BJ (cell line): ENCODE measurements around the gene HERC2. TPM values are rescaled to one million over a fixed set of nuclear protein-coding genes. Genes with fewer than 3 reads are reported as not detected.

ENCODE experiments used
- CTCF ChIA-PET: fragments of 350-600 bp; formaldehyde crosslinking; extraction: SDS; loops from one replicate; lab custom pipeline; 2021; ENCODE audit warnings: antibody characterized with exemption, inconsistent platforms; lab: Yijun Ruan, JAX
- POLR2A ChIA-PET: fragments of 300-600 bp; sonication (Branson Sonifier 250); formaldehyde crosslinking; extraction: SDS; loops from one replicate; lab custom pipeline; 2021; ENCODE audit warnings: antibody characterized with exemption; lab: Charles Lee
- DNase-seq: peaks from one replicate; pipeline ENCODE4 v3.0.0-alpha.2; 2011; ENCODE audit warnings: low read depth
- H3K27me3 ChIP-seq: 2 replicates; pipeline ENCODE4 v1.6.0; 2011; ENCODE audit warnings: low read length; ENCODE audit not compliant: control insufficient read depth, insufficient read depth
- H3K36me3 ChIP-seq: 2 replicates; pipeline ENCODE4 v1.5.1; 2011; ENCODE audit warnings: low read length; ENCODE audit not compliant: control insufficient read depth, insufficient read depth
- H3K4me3 ChIP-seq: 2 replicates; pipeline ENCODE4 v1.5.1; 2011; ENCODE audit warnings: low read depth, mild to moderate bottlenecking, control low read depth, low read length
- polyA plus RNA-seq: library from polyadenylated mRNA; depleted of rRNA; stranded (reverse); fragments of >200 nt; gene quantifications from 2 replicates; pipeline ENCODE4 v1.2.3, GENCODE V29; 2011
- TF ChIP-seq, protein P1 (sequence below): IDR thresholded peaks from 2 replicates; pipeline ENCODE4 v1.5.1; 2011; ENCODE audit warnings: low read depth, mild to moderate bottlenecking, control low read depth, inconsistent platforms, low read length, moderate library complexity; ENCODE audit not compliant: insufficient read depth

Gene HERC2
- polyA plus RNA-seq, 1 experiment = 13.1 TPM

GRCh38 chr15:28107111-28107903 is 214.7 kb downstream of the HERC2 start:
- Histone ChIP-seq H3K4me3 (peak overlapping the region; percentile 43), H3K27me3 (no peaks in the 10 kb centered on the region), H3K36me3 (peaks cover 3% of the 10 kb centered on the region)
- CTCF ChIA-PET = interaction anchor here (1.1 to 1.9 kb wide), 3 partner anchors 16 to 18 kb away, joined by 3 to 5 read pairs (median 4); no protein-coding TSS in a partner anchor
- TF ChIP-seq, protein P1, sequence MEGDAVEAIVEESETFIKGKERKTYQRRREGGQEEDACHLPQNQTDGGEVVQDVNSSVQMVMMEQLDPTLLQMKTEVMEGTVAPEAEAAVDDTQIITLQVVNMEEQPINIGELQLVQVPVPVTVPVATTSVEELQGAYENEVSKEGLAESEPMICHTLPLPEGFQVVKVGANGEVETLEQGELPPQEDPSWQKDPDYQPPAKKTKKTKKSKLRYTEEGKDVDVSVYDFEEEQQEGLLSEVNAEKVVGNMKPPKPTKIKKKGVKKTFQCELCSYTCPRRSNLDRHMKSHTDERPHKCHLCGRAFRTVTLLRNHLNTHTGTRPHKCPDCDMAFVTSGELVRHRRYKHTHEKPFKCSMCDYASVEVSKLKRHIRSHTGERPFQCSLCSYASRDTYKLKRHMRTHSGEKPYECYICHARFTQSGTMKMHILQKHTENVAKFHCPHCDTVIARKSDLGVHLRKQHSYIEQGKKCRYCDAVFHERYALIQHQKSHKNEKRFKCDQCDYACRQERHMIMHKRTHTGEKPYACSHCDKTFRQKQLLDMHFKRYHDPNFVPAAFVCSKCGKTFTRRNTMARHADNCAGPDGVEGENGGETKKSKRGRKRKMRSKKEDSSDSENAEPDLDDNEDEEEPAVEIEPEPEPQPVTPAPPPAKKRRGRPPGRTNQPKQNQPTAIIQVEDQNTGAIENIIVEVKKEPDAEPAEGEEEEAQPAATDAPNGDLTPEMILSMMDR = no peak
- POLR2A ChIA-PET = no interaction called here
- no peak for DNase-seq

GRCh38 chr15:28106294-28107110 is 215.5 kb downstream of the HERC2 start:
- CTCF ChIA-PET = interaction anchor here (1.9 kb wide), 1 partner anchor 15 kb away, joined by 5 read pairs; no protein-coding TSS in a partner anchor
- POLR2A ChIA-PET = no interaction called here

DNA sequence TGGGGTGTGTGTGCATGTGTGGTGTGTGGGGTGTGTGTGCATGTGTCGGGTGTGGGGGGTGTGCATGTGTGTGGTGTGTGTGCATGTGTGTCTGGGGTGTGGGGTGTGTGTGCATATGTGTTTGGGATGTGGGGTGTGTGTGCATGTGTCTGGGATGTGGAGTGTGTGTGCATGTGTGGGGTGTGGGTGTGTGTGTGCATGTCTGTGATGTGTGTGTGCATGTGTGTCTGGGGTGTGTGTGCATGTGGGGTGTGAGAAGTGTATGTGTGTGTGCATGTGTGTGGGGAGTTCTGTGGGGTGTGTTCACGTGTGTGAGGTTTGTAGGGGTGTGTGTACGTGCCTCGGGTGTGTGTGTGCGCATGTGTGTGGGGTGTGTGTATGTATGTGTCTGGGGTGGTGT is 216.2 kb downstream of the HERC2 start:
- POLR2A ChIA-PET = no interaction called here
- H3K27me3 ChIP-seq = peaks cover 2% of the 10 kb centered on the region
- TF ChIP-seq, protein P1 = no peak
- DNase-seq = no peak
- CTCF ChIA-PET = no interaction called here
- H3K4me3 ChIP-seq = no peak overlapping the region
- H3K36me3 ChIP-seq = no peaks in the 10 kb centered on the region

More at GRCh38 chr15:28106294-28107110, 215.5 kb downstream of the HERC2 start:
- no peak for DNase-seq
- TF ChIP-seq, protein P1 = no peak
- H3K4me3 ChIP-seq = peak overlapping the region; percentile 43
- H3K36me3 ChIP-seq = no peaks in the 10 kb centered on the region
- no peaks in the 10 kb centered on the region for H3K27me3 ChIP-seq

GRCh38 chr15:28105224-28105791 is 216.7 kb downstream of the HERC2 start:
- ChIA-PET CTCF (no interaction called here), POLR2A (no interaction called here)
- TF ChIP-seq, protein P1 = no peak
- peaks cover 4% of the 10 kb centered on the region for H3K27me3 ChIP-seq
- no peak for DNase-seq
- H3K36me3 ChIP-seq = no peaks in the 10 kb centered on the region
- no peak overlapping the region for H3K4me3 ChIP-seq

DNA sequence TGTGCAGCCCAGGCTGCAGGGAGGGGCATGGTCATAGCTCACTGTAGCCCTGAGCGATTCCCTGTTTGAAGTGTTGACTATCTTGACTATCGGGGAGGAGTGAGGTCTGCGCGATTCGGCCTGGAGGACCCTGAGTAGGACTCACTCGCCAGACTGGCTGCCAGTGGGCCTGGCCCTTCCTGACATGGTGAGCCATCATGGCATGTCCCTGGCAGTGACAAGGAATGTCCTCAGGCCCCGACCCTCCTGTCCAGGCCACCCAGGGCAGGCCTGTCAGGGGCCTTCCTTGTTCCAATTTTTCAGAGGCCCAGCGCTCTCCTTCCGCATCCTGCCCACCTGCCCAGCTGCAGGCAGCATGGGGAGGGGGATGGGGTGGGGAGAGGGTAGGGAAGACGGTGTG is 217.7 kb downstream of the HERC2 start:
- H3K27me3 ChIP-seq = peaks cover 11% of the 10 kb centered on the region
- CTCF ChIA-PET = no interaction called here
- POLR2A ChIA-PET = no interaction called here
- no peak overlapping the region for H3K4me3 ChIP-seq
- no peaks in the 10 kb centered on the region for H3K36me3 ChIP-seq
- TF ChIP-seq, protein P1 = no peak
- DNase-seq = no peak
